ENCODE data around the gene COL6A1.

Gene COL6A1

DNA sequence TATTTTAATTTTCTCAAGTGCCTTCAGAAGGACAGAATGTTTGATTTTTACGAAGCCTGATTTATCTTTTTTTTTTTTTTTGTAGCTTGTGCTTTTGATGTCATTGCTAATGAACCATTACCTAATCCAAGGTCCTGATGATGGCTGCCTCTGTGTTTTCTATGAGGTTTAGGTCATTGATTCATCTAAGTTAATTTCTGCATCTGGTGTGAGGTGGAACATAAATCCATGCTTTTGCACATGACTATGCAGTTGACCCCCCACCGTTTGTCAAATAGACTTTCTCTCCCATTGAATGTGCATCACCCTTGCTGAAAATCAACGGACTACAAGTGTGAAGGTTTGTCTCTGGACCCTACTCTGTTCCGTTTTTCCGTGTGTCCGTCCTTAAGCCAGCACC is 50.5 kb downstream of the COL6A1 start:
- no peak overlapping the region for H3K4me3 ChIP-seq (ENCODE audit: low read depth, low read length)
- no peak for DNase-seq (ENCODE audit: low read depth)
- no peak for TF ChIP-seq CTCF (IDR thresholded peaks at IDR 0.05; ENCODE audit: control insufficient read depth, extremely low read depth, insufficient read depth)

- no peak overlapping the region for H3K4me3 ChIP-seq (ENCODE audit: low read depth, low read length)
- DNase-seq (ENCODE audit: low read depth): peak; percentile 63
- TF ChIP-seq CTCF (IDR thresholded peaks at IDR 0.05; ENCODE audit: control insufficient read depth, extremely low read depth, insufficient read depth): no peak
Measured at GRCh38 chr21:46033410-46034400, 52.1 kb downstream of the COL6A1 start.

- no peak for TF ChIP-seq CTCF (IDR thresholded peaks at IDR 0.05; ENCODE audit: control insufficient read depth, extremely low read depth, insufficient read depth)
- DNase-seq (ENCODE audit: low read depth): no peak
- no peak overlapping the region for H3K4me3 ChIP-seq (ENCODE audit: low read depth, low read length)
Measured at GRCh38 chr21:46035809-46036695, 54.5 kb downstream of the COL6A1 start.

GRCh38 chr21:46036696-46037330 is 55.2 kb downstream of the COL6A1 start:
- no peak for DNase-seq (ENCODE audit: low read depth)
- no peak for TF ChIP-seq CTCF (IDR thresholded peaks at IDR 0.05; ENCODE audit: control insufficient read depth, extremely low read depth, insufficient read depth)
- no peak overlapping the region for H3K4me3 ChIP-seq (ENCODE audit: low read depth, low read length)

DNA sequence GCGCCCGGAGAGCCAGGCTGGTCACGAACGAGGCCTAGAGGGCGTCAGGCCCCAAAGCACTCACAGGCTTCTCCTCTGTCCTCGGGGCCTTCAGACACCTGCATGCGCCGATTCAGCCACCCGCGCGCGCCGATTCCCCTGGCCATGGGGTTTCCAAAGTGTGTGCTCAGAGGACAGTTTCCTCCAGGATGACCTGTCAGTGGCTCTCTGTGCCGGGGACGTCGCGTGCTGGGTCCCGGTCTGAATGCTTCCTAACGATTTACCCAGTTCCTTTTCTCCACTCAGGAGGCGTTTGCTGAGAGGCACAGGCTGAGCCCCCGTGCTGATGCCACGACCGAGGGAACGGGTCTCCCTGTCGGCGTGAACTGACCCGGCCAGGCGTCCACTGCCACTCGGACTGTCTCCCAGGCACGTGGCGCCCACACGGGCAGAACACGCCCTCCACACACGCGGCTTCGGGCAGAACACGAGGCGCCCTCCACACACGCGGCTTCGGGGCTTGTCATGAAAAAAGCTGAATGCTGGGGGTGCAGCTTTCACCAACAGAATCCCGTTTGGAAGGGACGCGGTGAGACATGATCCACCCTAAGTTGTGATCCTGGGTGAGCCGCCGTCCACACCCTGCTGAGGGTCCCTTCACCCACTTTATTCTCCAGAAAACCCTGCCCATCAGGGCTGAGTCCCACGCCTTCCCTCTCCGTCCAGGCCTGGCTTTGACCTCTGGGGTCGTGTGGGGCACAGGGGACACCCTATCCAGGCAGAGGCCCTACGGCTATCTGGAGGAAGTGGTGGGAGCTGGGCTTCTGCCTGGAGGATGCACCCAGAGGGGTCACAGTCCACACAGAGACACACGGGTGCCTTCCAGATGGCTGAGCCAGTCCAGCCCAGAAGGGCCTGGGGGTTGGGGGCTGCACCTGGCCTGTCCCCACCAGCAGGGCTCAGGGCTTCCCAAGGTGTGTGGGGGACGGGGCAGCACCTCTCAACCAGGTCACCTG is 56.1 kb downstream of the COL6A1 start:
- no peak for TF ChIP-seq CTCF (IDR thresholded peaks at IDR 0.05; ENCODE audit: control insufficient read depth, extremely low read depth, insufficient read depth)
- H3K4me3 ChIP-seq (ENCODE audit: low read depth, low read length): no peak overlapping the region
- no peak for DNase-seq (ENCODE audit: low read depth)
